Measurements from ENCODE around the gene SRI.
"Not testable (repeated sequence)": the region's sequence is repeated elsewhere in the genome, so short reads cannot be mapped to it uniquely, and the experiment has no call there.

SRI gene, protein sequence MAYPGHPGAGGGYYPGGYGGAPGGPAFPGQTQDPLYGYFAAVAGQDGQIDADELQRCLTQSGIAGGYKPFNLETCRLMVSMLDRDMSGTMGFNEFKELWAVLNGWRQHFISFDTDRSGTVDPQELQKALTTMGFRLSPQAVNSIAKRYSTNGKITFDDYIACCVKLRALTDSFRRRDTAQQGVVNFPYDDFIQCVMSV

DNA sequence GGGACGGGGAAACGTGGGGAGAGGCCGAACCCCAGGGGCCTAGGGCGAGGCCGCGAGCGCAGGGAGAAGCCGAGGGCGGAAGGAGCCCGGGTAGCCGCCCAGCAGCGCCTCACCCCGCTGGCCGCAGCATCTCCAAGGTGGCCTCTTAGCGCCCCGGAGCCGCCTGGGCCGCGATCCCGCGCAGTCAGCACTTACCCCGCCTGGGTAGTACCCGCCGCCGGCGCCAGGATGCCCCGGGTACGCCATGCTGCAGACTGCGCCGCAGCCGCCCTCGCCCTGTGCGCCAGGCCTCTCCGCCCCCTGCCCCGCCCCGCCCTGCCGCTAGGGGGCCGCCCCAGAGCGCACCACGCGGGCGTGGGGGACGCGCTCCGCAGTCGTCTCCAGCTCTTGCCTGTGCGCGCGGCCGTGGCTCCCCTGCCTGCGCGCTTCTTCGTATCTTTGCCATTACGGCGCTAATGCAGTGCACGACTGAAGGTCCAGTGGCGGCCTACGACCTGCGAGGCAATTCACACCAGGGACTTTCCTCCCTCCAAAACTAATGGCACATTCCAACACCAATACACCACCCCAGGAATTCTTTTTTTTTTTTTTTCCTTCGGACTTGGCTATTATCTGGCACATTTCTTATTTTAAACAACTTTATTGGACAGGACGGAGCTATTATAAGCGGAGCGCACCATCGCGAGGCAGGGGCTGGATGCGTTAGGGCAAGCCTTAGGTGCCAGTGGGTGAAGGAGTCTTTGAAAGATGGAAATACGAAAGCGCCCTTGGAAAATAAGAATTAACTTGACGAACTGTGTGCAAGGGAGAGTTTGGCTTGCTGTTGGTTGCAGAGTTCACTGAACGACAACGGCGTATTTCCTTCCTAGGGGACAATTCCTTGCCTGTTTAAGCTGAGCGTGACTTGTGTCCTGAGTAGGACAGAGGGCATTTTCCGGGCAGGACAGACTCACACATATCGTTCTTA is at the start of gene SRI:
Gene SRI (minus strand): TSS at position 258 of the 967 bp plus-strand sequence. CDS start 12 bp downstream, at position 246.
- peak; percentile 73 to 83 for DNase-seq (ENCODE audit: low read depth in 2 of 2)

DNA sequence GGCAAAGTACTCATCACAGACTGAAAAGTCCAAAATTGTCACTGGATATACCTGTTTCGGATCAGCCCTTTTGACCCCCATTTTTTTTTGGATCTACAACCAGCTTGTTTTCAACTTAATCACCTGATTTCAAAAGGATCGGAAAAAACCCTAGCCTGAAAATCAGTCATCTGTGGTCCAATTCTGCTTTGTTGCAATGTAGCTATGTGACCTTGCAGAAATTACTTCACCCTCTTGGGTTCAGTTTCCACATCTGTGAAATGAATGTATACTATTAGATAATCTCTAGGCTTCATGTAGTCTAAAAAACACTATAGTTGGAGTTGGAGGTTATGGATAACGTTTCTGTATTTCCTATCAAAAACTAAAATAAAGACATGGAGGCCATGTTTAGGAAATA is 49.7 kb upstream of the SRI start:
- no peak for DNase-seq (ENCODE audit: low read depth in 2 of 2)

DNA sequence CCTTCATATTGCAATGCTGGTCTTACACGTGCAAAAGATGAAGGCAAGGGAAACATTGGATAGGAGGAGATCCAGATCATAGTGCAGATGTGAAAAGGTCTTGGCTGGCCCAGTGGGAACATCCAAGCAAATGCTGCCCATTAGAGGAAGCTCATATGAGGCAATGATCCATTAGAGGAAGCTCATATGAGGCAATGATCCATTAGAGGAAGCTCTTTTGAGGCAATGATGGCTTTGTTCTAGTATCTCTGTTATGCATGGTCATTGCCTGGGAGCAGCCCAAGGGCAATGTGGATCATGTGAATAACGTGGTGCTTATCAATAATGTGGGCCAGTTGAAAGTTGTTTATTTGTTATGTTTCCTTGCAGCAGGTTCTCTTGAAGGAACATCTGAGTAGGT is 49.0 kb upstream of the SRI start:
- no peak for DNase-seq (ENCODE audit: low read depth in 2 of 2)

DNA sequence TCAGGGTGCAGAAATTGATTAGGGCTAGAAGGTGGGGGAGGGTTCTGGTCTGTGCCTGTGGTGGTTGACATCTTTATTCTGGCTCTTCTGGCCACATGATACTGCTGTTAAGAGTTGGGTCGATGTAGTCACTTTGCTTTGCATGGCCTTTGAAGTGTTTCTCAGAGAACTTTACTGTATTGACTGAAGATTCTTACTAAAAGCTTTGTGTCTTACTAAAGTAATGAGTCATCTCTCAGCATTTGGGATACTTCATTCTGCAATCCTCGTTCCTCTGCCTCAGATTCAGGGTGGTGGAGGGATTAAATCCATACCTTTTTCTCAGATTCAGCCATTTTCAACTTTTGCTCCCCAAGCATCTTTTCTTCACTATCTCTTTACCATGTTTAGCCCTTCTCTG is 48.2 kb upstream of the SRI start:
- no peak for DNase-seq (ENCODE audit: low read depth in 2 of 2)

DNA sequence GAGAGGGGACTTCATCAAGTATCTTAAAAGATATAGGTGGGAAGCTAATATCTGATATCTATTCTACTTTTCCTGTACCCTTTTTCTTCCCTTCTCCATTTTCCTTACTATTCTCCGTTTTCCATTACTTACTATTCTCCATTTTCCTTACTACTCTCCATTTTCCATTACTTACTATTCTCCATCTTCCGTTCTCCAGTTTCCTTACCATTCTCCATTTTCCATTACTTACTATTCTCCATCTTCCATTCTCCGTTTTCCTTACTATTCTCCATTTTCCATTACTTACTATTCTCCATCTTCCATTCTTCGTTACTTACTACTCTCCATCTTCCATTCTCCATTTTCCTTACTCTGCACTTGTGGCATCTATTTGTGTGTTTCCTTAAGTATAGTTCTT is 47.6 kb upstream of the SRI start:
- no peak for DNase-seq (ENCODE audit: low read depth in 2 of 2)

DNA sequence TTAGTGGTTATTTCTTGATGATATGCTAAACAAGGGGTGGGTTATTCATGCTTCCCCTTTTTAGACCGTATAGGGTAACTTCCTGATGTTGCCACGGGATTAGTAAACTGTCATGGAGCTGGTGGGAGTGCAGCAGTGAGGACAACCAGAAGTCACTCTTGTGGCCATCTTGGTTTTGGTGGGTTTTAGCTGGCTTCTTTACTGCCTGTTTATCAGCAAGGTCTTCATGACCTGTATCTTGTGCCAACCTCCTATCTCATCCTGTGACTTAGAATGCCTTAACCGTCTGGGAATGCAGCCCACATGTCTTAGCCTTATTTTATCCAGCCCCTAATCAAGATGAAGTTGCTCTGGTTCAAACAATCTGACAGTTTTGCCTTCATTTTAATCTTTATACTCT is 45.1 kb upstream of the SRI start:
- DNase-seq (ENCODE audit: low read depth in 2 of 2) = not testable (repeated sequence)

DNA sequence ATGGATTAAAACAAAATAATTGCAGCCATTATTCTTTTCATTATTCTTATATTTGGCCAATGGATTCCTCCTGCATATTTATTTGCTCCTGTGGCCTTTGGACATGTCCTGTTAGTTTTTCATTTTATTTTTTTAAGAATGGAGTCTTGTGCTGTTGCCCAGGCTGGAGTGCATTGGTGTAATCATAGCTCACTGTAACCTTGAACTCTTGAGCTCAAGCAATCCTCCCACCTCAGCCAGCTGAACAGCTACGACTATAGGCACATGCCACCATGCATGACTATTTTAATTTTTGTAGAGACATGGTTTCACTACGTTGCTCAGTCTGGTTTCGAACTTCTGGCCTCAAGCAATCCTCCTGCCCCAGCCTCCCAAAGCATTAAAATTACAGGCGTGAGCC is 42.7 kb upstream of the SRI start:
- DNase-seq (ENCODE audit: low read depth in 2 of 2) = no peak

DNA sequence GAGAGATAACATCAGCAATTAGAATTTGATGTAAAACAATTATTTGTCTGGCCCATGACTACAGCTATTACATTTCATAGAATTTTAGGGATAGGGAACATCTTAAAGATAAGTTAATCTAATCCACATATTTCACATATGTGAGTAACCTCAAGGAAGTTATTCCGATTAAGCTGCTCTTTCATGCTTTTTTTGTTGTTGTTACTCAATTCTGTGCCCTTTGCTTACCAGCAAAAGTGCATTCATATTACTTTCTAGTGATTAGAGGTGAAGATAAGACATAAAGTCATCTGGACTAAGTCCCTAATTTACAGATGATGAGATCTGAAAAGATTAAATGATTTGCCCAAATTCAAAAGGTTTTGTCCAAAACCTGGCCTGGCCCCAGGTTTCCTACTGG is 40.9 kb upstream of the SRI start:
- DNase-seq (ENCODE audit: low read depth in 2 of 2) = no peak

DNA sequence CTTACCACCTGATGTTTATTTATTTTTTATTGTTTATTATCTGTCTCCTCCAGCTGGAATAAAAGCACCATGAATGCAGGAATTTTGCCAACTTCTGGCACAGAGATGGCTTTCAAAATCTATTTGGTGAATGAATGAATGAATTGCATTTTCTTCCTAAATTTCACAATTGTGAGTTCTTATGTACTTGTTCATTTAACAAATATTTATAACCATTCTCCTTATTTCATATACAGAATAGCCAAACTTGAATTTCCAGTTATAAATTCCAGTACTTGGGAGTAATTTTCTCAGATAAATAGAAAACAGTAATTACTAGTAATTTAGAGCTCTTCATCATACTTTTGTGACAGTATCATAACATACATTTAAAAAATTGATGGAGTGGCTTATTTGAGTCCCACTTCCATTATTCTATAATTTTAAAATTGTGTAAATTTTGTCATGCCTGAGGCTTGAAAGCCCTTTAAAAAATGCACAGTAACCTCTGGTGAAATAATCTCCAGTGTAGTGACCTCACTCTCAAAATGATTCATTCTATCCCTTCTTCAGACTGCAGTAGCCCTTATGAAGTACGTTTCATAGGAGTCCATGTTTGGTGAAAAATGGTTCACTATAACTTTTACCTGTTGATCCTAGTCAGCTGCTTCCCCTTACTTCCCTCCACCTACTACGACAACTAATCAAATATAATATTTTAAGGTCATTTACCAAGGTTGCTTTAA is 40.0 kb upstream of the SRI start:
- no peak for DNase-seq (ENCODE audit: low read depth in 2 of 2)

DNA sequence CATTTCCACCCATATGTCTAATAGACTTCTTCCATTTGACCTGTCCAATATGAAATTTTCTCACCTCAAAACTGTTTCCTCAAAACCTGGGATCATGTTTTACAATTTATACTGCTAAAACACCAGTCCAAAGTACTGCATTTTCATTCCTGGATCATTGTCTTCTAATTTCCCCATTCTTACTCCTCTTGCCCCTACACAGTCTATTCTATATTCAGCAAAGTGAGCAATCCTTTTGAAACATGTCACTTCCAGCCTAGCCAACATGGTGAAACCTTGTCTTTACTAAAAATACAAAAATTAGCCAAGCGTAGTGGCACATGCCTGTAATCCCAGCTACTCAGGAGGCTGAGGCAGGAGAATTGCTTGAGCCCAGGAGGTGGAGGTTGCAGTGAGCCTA is 38.5 kb upstream of the SRI start:
- DNase-seq (ENCODE audit: low read depth in 2 of 2) = not testable (repeated sequence)

DNA sequence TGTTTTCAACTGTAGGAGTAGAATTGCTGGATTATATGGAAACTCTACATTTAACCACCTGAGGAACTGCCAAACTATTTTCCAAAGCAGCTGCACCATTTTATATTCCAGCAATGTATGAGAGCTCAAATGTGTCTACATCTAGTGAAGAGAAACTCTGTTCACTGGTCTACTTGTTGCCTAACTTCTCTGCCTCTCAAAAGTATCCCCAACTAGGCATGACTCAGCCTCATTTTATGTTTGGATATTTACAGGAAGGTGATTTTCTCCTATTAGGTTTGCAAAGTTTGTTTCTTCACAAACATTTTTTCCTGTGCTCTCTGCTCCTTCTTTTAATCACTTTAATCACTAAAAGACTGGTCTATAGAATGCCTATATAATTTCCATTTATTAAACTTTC is 37.1 kb upstream of the SRI start:
- no peak for DNase-seq (ENCODE audit: low read depth in 2 of 2)

DNA sequence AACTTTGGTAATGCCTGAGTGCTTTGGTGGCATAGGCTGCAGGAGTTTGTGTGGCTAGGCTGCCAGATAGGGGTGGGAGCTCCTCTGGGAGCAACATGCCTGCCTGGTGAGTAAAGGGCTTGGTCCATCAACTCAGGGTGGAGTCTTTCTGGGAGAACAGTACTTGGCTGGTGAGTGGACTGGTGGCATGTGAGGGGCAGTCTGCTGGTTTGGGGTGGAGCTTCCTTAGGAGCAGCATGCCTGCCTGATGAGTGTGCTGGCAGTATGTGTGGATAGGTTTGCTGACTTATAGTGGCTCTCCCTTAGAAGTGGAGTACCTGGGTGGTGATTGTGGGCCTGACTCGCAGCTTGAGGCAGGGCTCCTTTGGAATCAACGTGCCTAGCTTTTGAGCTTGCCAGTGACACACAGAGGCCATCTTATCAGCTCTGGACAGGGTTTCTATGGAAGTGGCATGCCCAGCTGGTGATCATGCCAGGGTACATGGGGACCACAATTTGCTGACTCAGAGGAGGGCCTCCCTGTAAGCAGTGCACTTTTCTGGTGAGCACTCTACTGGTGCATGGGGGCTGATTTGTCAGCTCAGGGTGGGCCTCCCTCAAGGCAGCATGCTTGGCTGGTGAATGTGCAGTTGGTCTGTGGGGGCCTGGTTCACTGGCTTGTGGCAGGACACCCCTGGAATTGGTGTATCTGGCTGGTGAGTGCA is 35.0 kb upstream of the SRI start:
- DNase-seq (ENCODE audit: low read depth in 2 of 2) = no peak

DNA sequence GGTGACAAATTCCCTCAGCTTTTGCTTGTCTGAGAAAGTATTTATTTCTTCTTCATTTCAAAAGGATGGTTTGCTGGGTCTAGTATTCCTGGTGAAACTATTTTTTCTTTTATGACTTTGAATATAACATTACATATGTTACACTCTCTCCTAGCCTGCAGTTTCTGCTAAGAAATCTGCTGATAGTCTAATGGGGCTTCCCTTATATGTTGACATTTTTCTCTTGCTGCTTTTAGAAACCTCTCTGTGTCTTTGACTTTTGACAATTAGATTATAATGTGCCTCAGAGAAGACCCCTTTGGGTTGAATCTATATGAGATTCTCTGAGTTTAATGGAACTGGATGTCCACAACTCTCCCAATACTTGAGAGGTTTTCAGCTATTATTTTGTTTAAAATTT is 33.8 kb upstream of the SRI start:
- no peak for DNase-seq (ENCODE audit: low read depth in 2 of 2)

DNA sequence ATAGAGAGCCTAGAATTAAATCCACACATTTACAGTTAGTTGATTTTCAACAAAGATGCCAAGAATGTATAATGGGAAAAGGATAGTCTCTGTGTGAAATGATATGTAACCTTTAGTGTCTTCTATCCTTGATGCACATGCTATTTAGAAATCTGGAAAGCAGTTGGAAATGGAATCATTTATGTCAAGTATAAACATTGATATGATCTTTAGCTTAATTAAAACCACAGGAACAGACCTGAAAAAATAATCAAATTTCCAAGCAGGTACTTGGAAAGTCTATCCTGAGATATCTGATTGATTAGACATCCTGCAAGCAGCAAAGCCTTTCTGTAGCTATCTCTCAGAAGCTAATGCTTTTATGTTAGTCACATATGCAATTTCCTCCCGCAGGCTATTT is 24.4 kb upstream of the SRI start:
- DNase-seq (ENCODE audit: low read depth in 2 of 2) = no peak

DNA sequence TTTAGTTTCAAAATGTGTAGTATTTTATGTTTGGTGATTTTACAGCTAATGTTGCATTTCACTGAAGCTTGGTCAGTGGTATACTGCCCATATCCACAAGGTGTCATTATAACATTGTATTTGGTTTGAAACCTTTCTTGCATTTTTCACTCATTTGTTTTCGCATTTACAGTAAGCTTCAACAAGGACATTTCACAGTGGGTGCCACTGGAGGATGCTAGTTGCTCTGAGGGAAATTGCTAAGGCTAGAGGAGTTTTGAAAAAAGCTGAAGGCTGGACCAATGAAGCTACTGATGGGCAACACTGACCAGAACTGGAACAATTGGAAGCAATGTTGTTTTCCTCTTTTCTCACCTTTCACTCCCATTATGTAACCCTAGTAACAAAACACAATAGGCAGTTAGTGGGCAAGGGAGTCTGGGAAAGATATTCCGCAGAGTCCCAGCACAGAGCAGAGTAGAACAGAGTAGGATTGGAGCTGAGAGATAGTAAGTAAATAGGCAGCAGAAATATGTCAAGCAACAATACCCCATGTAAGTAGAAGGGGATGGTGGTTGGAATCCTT is 23.6 kb upstream of the SRI start:
- no peak for DNase-seq (ENCODE audit: low read depth in 2 of 2)

DNA sequence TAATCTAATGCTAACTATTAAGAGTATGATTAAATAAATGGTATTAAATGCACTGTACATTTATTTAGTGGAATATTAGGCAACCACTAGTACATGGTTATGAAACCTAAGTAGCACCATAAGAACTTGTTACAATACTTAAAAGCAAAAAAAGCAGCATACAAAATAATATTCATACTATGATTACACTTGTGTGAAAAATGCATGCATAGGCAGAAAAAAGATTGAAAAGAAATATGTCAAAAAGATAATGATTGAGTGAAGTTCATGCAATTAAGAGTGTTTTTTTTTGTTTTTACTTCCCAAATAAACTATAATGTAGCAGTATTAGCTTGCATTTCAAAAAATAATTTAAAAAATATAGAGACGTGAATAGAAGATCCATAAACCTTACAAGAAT is 20.0 kb upstream of the SRI start:
- no peak for DNase-seq (ENCODE audit: low read depth in 2 of 2)

DNA sequence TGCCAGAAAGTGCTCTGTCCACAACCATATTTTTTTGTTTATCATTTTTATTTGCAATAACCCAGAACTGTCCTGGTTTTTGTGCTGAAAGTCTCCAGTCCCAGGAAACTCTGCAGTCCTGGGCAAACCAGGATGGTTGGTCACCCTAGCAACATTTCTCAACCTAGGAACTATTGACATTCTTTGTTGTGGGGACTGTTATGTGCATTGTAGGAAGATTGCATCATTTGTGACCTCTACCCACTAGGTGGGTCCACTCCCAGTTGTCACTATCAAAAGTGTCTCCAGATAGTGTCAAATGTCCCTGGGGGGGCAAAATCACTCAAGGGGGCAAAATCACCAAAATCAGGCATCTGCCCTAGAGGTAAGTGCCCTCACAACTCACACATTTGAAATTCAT is 14.0 kb upstream of the SRI start:
- no peak for DNase-seq (ENCODE audit: low read depth in 2 of 2)

DNA sequence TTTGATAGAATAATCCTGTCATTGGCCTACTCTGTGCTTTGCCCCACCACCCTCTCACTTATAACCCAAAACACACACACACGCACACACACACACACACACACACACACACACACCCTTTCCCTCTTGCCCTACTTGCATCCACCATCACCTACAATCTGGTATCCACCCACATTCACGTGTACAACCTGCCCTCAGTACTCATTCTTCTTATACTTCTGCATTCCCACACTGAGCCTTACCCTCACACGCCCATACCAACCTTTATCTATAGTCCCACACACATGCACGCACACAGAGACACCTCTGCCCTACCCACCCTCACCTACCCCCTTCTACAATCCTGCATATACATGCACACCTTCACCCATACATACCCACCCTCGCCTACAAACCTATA is 10.8 kb upstream of the SRI start:
- DNase-seq (ENCODE audit: low read depth in 2 of 2) = no peak

DNA sequence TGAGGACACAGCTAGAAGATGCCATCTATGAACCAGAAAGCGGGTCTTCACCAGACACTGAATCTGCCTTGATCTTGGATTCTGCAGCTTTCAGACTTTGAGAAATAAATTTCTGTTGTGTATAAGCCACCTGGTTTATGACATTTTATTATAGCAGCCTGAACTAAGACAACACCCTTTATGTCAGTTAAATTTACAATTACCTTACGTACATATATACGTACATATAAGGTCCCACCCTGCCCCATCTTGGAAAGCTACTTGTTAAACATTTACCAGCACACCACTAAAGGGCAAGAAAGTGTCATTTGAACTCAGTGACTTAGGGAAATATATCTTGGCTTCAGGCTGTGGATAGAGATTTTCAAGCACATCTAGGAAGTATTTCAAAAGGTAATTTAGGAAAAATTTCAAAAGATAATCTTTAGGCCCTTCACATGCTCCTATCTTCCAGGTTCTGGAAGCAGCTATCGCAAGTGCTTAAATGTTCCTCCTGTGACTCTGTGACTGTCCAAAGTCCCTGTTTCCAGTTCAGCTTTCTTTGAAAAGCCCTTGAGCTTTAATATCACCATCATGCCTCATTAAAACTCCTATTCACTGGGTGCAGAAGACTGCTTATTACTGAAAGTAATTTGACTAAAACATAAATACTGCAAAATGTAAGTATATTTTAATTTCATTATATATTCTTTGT is 9.6 kb upstream of the SRI start:
- DNase-seq (ENCODE audit: low read depth in 2 of 2) = no peak

DNA sequence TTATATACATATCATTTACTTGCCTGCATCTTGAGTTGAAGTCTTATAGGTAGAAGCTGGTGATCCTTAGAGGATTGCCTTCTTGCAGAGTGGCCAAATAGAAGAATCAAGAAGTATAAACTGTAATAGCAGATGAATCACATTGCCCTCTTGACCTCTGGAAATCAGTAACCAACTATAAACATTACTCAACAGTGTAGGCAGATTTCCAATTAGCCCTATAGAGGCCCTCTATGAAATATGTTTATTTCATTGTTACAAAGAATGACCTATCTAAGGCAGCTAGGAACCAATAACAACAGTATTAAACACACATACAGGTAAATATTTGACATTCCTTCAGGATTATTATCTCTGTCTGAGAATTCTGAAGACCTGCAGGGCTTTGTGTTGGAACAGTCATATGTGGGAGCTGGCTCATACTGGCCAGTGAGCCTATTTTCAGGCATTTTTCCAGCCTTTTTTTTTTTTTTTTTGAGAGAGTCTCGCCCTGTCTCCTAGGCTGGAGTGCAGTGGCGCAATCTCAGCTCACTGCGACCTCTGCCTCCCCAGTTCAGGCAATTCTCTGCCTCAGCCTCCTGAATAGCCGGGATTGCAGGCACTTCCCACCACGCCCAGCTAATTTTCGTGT is 7.2 kb upstream of the SRI start:
- no peak for DNase-seq (ENCODE audit: low read depth in 2 of 2)

DNA sequence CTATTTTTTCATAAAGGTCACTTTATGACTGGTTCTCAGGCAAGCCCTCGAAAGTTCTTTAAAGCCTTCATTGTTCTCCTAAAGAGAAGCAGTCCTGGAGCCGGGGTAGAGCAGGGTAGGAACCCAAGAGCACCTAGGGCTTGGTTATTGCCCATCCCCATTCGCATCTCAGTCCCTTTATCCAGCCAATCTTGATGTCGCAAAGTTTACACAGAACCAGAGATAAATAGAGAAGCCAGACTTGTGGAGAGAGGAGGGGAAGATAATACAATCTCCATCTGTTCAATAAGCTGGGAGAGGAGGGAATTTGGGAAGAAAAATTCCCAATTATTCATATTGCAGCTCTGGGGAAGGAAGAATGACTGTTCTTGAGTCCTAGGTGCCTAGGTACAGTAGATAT is 6.4 kb upstream of the SRI start:
- no peak for DNase-seq (ENCODE audit: low read depth in 2 of 2)

Measured in activated CD4-positive, alpha-beta T cell treated with anti-CD3 and anti-CD28 coated beads for 24 hours (primary cell).